ENCODE data around the gene UHRF2.
A peak's percentile ranks its signal among the peaks of the same experiment; 100 is the strongest.
"Not testable (repeated sequence)": the region's sequence is repeated elsewhere in the genome, so short reads cannot be mapped to it uniquely, and the experiment has no call there.

The UHRF2 gene

GRCh38 chr9:6412487-6413364, at the start of gene UHRF2:
TSS of gene UHRF2 (plus strand) at chr9:6413199. CDS start at chr9:6413491, 292 bp downstream.
- no peak for TF ChIP-seq ZFX (IDR thresholded peaks at IDR 0.05; ENCODE audit: borderline replicate concordance)
- TF ChIP-seq CTCF (IDR thresholded peaks at IDR 0.05), result no peak

GRCh38 chr9:6367128-6367890, 45.7 kb upstream of the UHRF2 start:
- no peak overlapping the region for H3K27ac ChIP-seq
- TF ChIP-seq CTCF (IDR thresholded peaks at IDR 0.05) (no peak), ZFX (IDR thresholded peaks at IDR 0.05; ENCODE audit: borderline replicate concordance) (no peak)

More at GRCh38 chr9:6412487-6413364, at the start of gene UHRF2:
- H3K27ac ChIP-seq, result peak within 1 kb of the TSS; percentile 85

GRCh38 chr9:6368831-6369230, 44.2 kb upstream of the UHRF2 start:
- H3K27ac ChIP-seq, result no peak overlapping the region
- TF ChIP-seq ZFX (IDR thresholded peaks at IDR 0.05; ENCODE audit: borderline replicate concordance) (no peak), CTCF (IDR thresholded peaks at IDR 0.05) (no peak)

GRCh38 chr9:6381477-6382012, 31.5 kb upstream of the UHRF2 start:
- H3K27ac ChIP-seq, result not testable (repeated sequence)

- H3K27ac ChIP-seq, result no peak overlapping the region
- TF ChIP-seq CTCF (IDR thresholded peaks at IDR 0.05), result no peak
- no peak for TF ChIP-seq ZFX (IDR thresholded peaks at IDR 0.05; ENCODE audit: borderline replicate concordance)
Observed at GRCh38 chr9:6382681-6383080, 30.3 kb upstream of the UHRF2 start.

GRCh38 chr9:6383551-6384225, 29.3 kb upstream of the UHRF2 start:
- no peak for TF ChIP-seq CTCF (IDR thresholded peaks at IDR 0.05)
- no peak for TF ChIP-seq ZFX (IDR thresholded peaks at IDR 0.05; ENCODE audit: borderline replicate concordance)
- H3K27ac ChIP-seq, result no peak overlapping the region

- H3K27ac ChIP-seq, result no peak overlapping the region
- TF ChIP-seq CTCF (IDR thresholded peaks at IDR 0.05) (no peak), ZFX (IDR thresholded peaks at IDR 0.05; ENCODE audit: borderline replicate concordance) (no peak)
Observed at GRCh38 chr9:6384732-6385131, 28.3 kb upstream of the UHRF2 start.
